Neuronal stem cell (in vitro differentiated cells): ENCODE results near the gene LCP1.

ENCODE experiments used
- DNase-seq: peaks from one replicate; pipeline ENCODE4 v3.0.0-alpha.2; 2013; ENCODE audit warnings: low spot score
- H2AFZ ChIP-seq: one replicate; pipeline ENCODE4 v1.6.1; 2013; ENCODE audit warnings: mild to moderate bottlenecking, low read length, inconsistent platforms
- H2AK5ac ChIP-seq: 2 replicates; pipeline ENCODE4 v1.6.1; 2013; ENCODE audit warnings: low read depth, mild to moderate bottlenecking, inconsistent platforms, low read length, moderate library complexity, mixed read lengths
- H2BK120ac ChIP-seq: 2 replicates; pipeline ENCODE4 v1.6.1; 2013; ENCODE audit warnings: low read depth, mild to moderate bottlenecking, inconsistent platforms, low read length, moderate library complexity, mixed read lengths
- H2BK12ac ChIP-seq: one replicate; pipeline ENCODE4 v1.6.1; 2013; ENCODE audit warnings: low read length, inconsistent platforms
- H2BK15ac ChIP-seq: 2 replicates; pipeline ENCODE4 v1.6.1; 2013; ENCODE audit warnings: mild to moderate bottlenecking, low read length, inconsistent platforms, mixed read lengths
- H2BK5ac ChIP-seq: one replicate; pipeline ENCODE4 v1.6.1; 2013; ENCODE audit warnings: inconsistent platforms, mild to moderate bottlenecking, low read length, moderate library complexity
- H3K14ac ChIP-seq: one replicate; pipeline ENCODE4 v1.6.1; 2013; ENCODE audit warnings: low read length, inconsistent platforms
- H3K18ac ChIP-seq: 2 replicates; pipeline ENCODE4 v1.6.1; 2013; ENCODE audit warnings: low read length, inconsistent platforms
- H3K23ac ChIP-seq: 2 replicates; pipeline ENCODE4 v1.6.1; 2013; ENCODE audit warnings: low read depth, mild to moderate bottlenecking, mixed read lengths, low read length, inconsistent platforms; ENCODE audit not compliant: poor library complexity
- H3K27ac ChIP-seq: replicated peaks from 3 replicates; pipeline ENCODE4 v1.5.1; 2013; ENCODE audit warnings: low read length, inconsistent platforms
- H3K27me3 ChIP-seq, 3 experiments: 2 replicates each; pipeline ENCODE4 v1.6.1; 2013; ENCODE audit warnings: low read length in 3 of 3, mild to moderate bottlenecking in 2 of 3, inconsistent platforms in 1 of 3, low read depth in 1 of 3, mixed read lengths in 1 of 3, moderate library complexity in 1 of 3; ENCODE audit not compliant: control insufficient read depth in 3 of 3, insufficient read depth in 3 of 3
- H3K36me3 ChIP-seq, 2 donors: replicated peaks in 1 of 2; 2 replicates each; pipeline ENCODE4 v1.6.1; 2013; ENCODE audit warnings: low read length in 2 of 2; ENCODE audit not compliant: control insufficient read depth in 2 of 2, insufficient read depth in 2 of 2
- H3K4ac ChIP-seq: 2 replicates; pipeline ENCODE4 v1.6.1; 2013; ENCODE audit warnings: inconsistent platforms, mild to moderate bottlenecking, low read length, moderate library complexity
- H3K4me1 ChIP-seq, 2 donors: 1 replicate in 1 of 2; 2 replicates in 1 of 2; pipeline ENCODE4 v1.6.1; 2013; ENCODE audit warnings: low read length in 2 of 2, low read depth in 1 of 2; ENCODE audit not compliant: control insufficient read depth in 2 of 2, insufficient read depth in 1 of 2
- H3K4me2 ChIP-seq: one replicate; pipeline ENCODE4 v1.6.1; 2013; ENCODE audit warnings: mild to moderate bottlenecking, low read length, inconsistent platforms; ENCODE audit not compliant: insufficient read depth, poor library complexity, severe bottlenecking
- H3K4me3 ChIP-seq, 2 donors: 2 replicates each; pipeline ENCODE4 v1.5.1; 2013; ENCODE audit warnings: low read length in 2 of 2, mild to moderate bottlenecking in 2 of 2, inconsistent platforms in 1 of 2, moderate library complexity in 1 of 2
- H3K79me1 ChIP-seq: one replicate; pipeline ENCODE4 v1.6.1; 2013; ENCODE audit warnings: low read depth, mild to moderate bottlenecking, inconsistent platforms, low read length, moderate library complexity
- H3K9ac ChIP-seq: one replicate; pipeline ENCODE4 v1.6.1; 2013; ENCODE audit warnings: mild to moderate bottlenecking, low read depth, low read length, inconsistent platforms; ENCODE audit not compliant: poor library complexity
- H3K9me3 ChIP-seq, 2 donors: replicated peaks in 1 of 2; 2 replicates each; pipeline versions ENCODE3 to v1.6.1; 2013; ENCODE audit warnings: low read length in 2 of 2, mild to moderate bottlenecking in 2 of 2, inconsistent platforms in 1 of 2, low read depth in 1 of 2, mixed read lengths in 1 of 2, moderate library complexity in 1 of 2; ENCODE audit not compliant: control insufficient read depth in 2 of 2, insufficient read depth in 1 of 2
- H4K8ac ChIP-seq: one replicate; pipeline ENCODE4 v1.6.1; 2013; ENCODE audit warnings: low read depth, mild to moderate bottlenecking, inconsistent platforms, low read length, moderate library complexity
- H4K91ac ChIP-seq: one replicate; pipeline ENCODE4 v1.6.1; 2013; ENCODE audit warnings: low read length, low read depth, mild to moderate bottlenecking, inconsistent platforms; ENCODE audit not compliant: poor library complexity
- WGBS, 2 donors: extraction: QIAGEN DNeasy Blood & Tissue Kit; methylation state at CpG; one replicate each; pipeline ENCODE4 v1.1.7; 2013; ENCODE audit warnings: missing lambda C conversion rate in 2 of 2, mixed read lengths in 1 of 2; ENCODE audit not compliant: insufficient read length in 2 of 2, insufficient replicate concordance in 1 of 2; ENCODE audit errors: extremely low coverage in 2 of 2; 5-methylcytosine and 5-hydroxymethylcytosine counted together

Gene LCP1

DNA sequence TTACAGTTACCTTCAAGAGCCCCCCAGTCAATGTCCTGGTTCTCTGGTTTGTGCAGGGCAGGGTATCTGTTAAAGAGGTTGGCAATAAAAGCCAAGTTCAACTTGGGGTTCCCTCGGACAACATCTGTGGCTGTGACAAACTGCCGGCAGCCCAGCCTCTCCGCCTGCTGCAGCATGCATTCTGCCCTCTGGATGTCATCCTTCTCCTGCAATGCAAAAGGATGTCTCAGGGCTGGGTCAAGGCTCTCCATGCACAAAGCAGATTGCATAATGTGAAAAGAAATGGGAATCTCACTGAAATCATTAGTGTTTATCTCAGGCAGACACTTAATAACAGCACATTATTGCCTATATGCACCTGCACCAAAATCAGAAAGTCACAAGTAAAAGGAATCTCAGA lies 35.1 kb downstream of the LCP1 start:
- Histone ChIP-seq H3K4me3 (no peak overlapping the region), H2BK120ac (no peak overlapping the region), H2BK12ac (no peak overlapping the region), H3K79me1 (no peaks in the 10 kb centered on the region), H2AK5ac (no peak overlapping the region), H2BK15ac (no peak overlapping the region), H3K9ac (no peak overlapping the region), H2AFZ (peak overlapping the region; percentile 41), H3K4me2 (no peak overlapping the region), H3K36me3 (no peaks in the 10 kb centered on the region), H3K4me1 (peaks cover 0 to 2% of the 10 kb centered on the region in 2 donors), H4K91ac (no peak overlapping the region), H2BK5ac (no peak overlapping the region), H3K14ac (no peak overlapping the region), H3K9me3 (no peaks in the 10 kb centered on the region), H3K18ac (no peak overlapping the region), H3K27ac (no peak overlapping the region), H3K23ac (no peak overlapping the region), H4K8ac (no peak overlapping the region), H3K27me3 (no peaks in the 10 kb centered on the region), H3K4ac (no peak overlapping the region)
- no CpG with 5 or more reads among the region's 3 CpGs for WGBS, 2 donors
- no peak for DNase-seq

DNA sequence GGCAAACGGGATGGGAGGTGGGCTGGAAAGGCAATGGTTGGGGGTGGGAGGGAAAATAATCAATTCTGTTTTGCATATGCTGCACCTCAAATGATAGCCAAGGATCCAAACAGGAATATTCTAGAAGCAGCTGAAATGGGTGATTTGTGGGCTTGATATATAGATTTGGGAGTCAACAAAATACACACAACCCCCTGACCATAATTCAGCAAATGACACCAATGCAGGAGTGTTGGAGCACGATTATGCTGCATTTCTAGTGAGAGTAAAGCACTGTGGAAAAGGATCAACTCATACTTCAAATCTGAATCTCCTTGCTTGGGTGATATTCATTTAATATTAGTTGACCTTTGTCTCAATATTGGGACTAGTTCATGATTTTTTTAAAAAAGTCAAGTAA lies 36.0 kb downstream of the LCP1 start:
- Histone ChIP-seq H2BK120ac (no peak overlapping the region), H3K27ac (no peak overlapping the region), H3K14ac (no peak overlapping the region), H3K23ac (no peak overlapping the region), H3K4me3 (no peak overlapping the region), H3K4ac (no peak overlapping the region), H3K27me3 (no peaks in the 10 kb centered on the region), H2BK15ac (no peak overlapping the region), H3K18ac (no peak overlapping the region), H2AK5ac (no peak overlapping the region), H3K9ac (no peak overlapping the region), H2AFZ (no peak overlapping the region), H3K4me1 (peaks cover 0 to 2% of the 10 kb centered on the region in 2 donors), H2BK12ac (no peak overlapping the region), H3K36me3 (no peaks in the 10 kb centered on the region), H4K91ac (no peak overlapping the region), H2BK5ac (no peak overlapping the region), H3K4me2 (no peak overlapping the region), H3K9me3 (no peaks in the 10 kb centered on the region), H4K8ac (no peak overlapping the region), H3K79me1 (no peaks in the 10 kb centered on the region)
- no CpG with 5 or more reads among the region's 2 CpGs for WGBS, 2 donors
- no peak for DNase-seq

DNA sequence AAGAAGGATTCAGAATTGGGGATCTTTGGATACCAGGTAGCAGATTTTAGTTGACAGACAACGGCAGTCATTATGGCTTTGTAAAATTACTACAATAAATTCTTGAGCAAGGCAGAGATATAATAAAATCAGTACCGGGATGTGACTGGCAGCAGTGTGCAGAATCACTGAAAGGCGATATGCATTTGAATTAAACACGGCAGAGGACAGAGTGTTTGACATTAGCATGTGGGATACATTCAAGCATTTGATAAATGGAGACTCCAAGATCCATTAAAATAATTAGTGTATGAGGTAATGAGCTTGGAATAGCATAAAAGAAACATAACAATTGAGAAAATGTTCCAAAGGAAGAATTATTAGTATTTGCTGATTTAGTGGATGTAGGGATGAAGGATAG lies 36.8 kb downstream of the LCP1 start:
- H2BK12ac ChIP-seq, result no peak overlapping the region
- no peaks in the 10 kb centered on the region for H3K36me3 ChIP-seq
- no peak overlapping the region for H2AFZ ChIP-seq
- H2BK120ac ChIP-seq, result no peak overlapping the region
- no peak overlapping the region for H3K4ac ChIP-seq
- no peak overlapping the region for H2AK5ac ChIP-seq
- no peaks in the 10 kb centered on the region for H3K79me1 ChIP-seq
- WGBS, 2 donors, result no CpG with 5 or more reads among the region's 4 CpGs
- no peak overlapping the region for H2BK5ac ChIP-seq
- H3K23ac ChIP-seq, result no peak overlapping the region
- no peak overlapping the region for H3K9ac ChIP-seq
- no peak overlapping the region for H3K4me2 ChIP-seq
- no peak overlapping the region for H4K8ac ChIP-seq
- DNase-seq, result no peak
- H3K14ac ChIP-seq, result no peak overlapping the region
- no peak overlapping the region for H4K91ac ChIP-seq
- H3K9me3 ChIP-seq, result no peaks in the 10 kb centered on the region
- no peaks in the 10 kb centered on the region for H3K27me3 ChIP-seq
- no peak overlapping the region for H3K27ac ChIP-seq
- H2BK15ac ChIP-seq, result no peak overlapping the region
- no peak overlapping the region for H3K4me3 ChIP-seq
- H3K18ac ChIP-seq, result no peak overlapping the region
- H3K4me1 ChIP-seq, result peaks cover 0 to 2% of the 10 kb centered on the region in 2 donors

DNA sequence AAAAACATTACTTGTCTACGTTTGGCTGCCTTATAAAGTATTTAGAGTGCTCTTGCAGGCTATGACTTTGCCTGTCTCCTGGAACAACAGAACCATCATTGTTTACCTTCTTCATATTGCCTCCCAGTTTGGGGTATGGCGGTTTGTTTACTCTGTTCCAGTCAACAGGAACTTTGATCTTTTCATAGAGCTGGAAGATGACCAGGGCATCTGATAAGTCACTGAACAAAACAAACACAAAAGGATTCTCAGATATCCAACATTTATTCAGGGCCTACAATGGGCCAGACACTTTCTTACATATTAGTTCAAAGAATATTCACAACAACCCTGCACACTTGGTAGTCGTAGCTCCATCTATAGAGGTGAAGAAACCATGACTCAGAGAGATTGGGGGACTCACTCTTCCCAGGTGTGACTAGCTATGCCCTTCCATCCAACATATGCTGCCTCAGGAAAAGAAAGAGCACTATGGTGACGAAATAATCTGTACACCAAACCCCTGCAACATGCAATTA lies 38.7 kb downstream of the LCP1 start:
- H3K4ac ChIP-seq, result no peak overlapping the region
- no peak overlapping the region for H3K18ac ChIP-seq
- H3K9me3 ChIP-seq, result no peaks in the 10 kb centered on the region
- no peak overlapping the region for H2BK5ac ChIP-seq
- no peak overlapping the region for H2BK120ac ChIP-seq
- H2BK12ac ChIP-seq, result no peak overlapping the region
- H3K79me1 ChIP-seq, result no peaks in the 10 kb centered on the region
- no peak overlapping the region for H4K91ac ChIP-seq
- DNase-seq, result no peak
- H3K4me3 ChIP-seq, result no peak overlapping the region
- H4K8ac ChIP-seq, result no peak overlapping the region
- H2BK15ac ChIP-seq, result no peak overlapping the region
- H3K36me3 ChIP-seq, result no peaks in the 10 kb centered on the region
- H3K27ac ChIP-seq, result no peak overlapping the region
- H2AFZ ChIP-seq, result peak overlapping the region; percentile 11
- no CpG with 5 or more reads among the region's 4 CpGs for WGBS, 2 donors
- H3K9ac ChIP-seq, result no peak overlapping the region
- H3K27me3 ChIP-seq, result no peaks in the 10 kb centered on the region
- peaks cover 0 to 2% of the 10 kb centered on the region in 2 donors for H3K4me1 ChIP-seq
- H2AK5ac ChIP-seq, result no peak overlapping the region
- H3K4me2 ChIP-seq, result no peak overlapping the region
- no peak overlapping the region for H3K23ac ChIP-seq
- H3K14ac ChIP-seq, result no peak overlapping the region
